Natural killer cell (primary cell): ENCODE results near the gene PPP1R1A. TPM values are rescaled to one million over a fixed set of nuclear protein-coding genes. Genes with fewer than 3 reads are reported as not detected.

Source experiments
- ATAC-seq, 3 donors: fragments of 150-1000 bp in 2 of 3; fragments of 200-7000 bp in 1 of 3; cut with Tn5 transposase; 1 replicate in 1 of 3; 2 replicates in 2 of 3; pipeline ENCODE4 v1.10.0; 2021; ENCODE audit warnings: mild to moderate bottlenecking in 2 of 3, moderate library complexity in 2 of 3
- DNase-seq, 2 donors: peaks; one replicate each; pipeline versions ENCODE4 v3.0.0 to v3.0.0-alpha.2; 2013 to 2021; ENCODE audit warnings: mixed read lengths in 1 of 2
- H3K27ac ChIP-seq: one replicate; pipeline ENCODE4 v1.5.1; 2013; ENCODE audit warnings: mild to moderate bottlenecking, low read length
- H3K27me3 ChIP-seq: one replicate; pipeline ENCODE4 v1.6.1; 2013; ENCODE audit warnings: low read length; ENCODE audit not compliant: control insufficient read depth, insufficient read depth
- H3K36me3 ChIP-seq: one replicate; pipeline ENCODE4 v1.6.1; 2013; ENCODE audit warnings: low read length; ENCODE audit not compliant: control insufficient read depth, insufficient read depth
- H3K4me1 ChIP-seq: one replicate; pipeline ENCODE4 v1.6.1; 2013; ENCODE audit warnings: low read length; ENCODE audit not compliant: control insufficient read depth, insufficient read depth
- H3K4me3 ChIP-seq: one replicate; pipeline ENCODE4 v1.5.1; 2013; ENCODE audit warnings: low read length
- H3K9me3 ChIP-seq: one replicate; pipeline ENCODE4 v1.6.1; 2013; ENCODE audit warnings: low read length; ENCODE audit not compliant: control insufficient read depth, insufficient read depth
- H3K27ac Mint-ChIP-seq, 2 donors: one replicate each; pipeline ENCODE4 v1.8.0; 2022; ENCODE audit warnings: mild to moderate bottlenecking in 2 of 2, mixed read lengths in 2 of 2, moderate library complexity in 1 of 2
- H3K27me3 Mint-ChIP-seq, 2 donors: one replicate each; pipeline ENCODE4 v1.8.0; 2022; ENCODE audit warnings: low read depth in 2 of 2, mixed read lengths in 2 of 2
- H3K36me3 Mint-ChIP-seq: one replicate; pipeline ENCODE4 v1.8.0; 2022; ENCODE audit warnings: mixed read lengths
- H3K4me1 Mint-ChIP-seq, 2 donors: one replicate each; pipeline ENCODE4 v1.8.0; 2022; ENCODE audit warnings: mixed read lengths in 2 of 2
- H3K4me3 Mint-ChIP-seq: one replicate; pipeline ENCODE4 v1.8.0; 2022; ENCODE audit warnings: mild to moderate bottlenecking, moderate library complexity, mixed read lengths
- H3K9me3 Mint-ChIP-seq, 2 donors: one replicate each; pipeline ENCODE4 v1.8.0; 2022; ENCODE audit warnings: mixed read lengths in 2 of 2
- WGBS: methylation state at CpG from one replicate; pipeline ENCODE4 v1.1.7; 2013; ENCODE audit warnings: missing lambda C conversion rate; ENCODE audit not compliant: insufficient coverage; 5-methylcytosine and 5-hydroxymethylcytosine counted together
- intact Hi-C: fragments of 100-400 bp; cut with micrococcal nuclease; formaldehyde crosslinking; loops from one replicate; pipeline ENCODE4 v1.14.2; 2022
- total RNA-seq, 4 donors: library from RNA; stranded (reverse); fragments of 120-200 nt in 1 of 4; gene quantifications; one replicate each; pipeline versions ENCODE4 v1.2.3 to v1.2.4, GENCODE V29; 2013 to 2022
- TF ChIP-seq, protein P1 (sequence below): fragments of 200-600 bp; IDR thresholded peaks from one replicate; pipeline ENCODE4 v1.8.0; 2022; ENCODE audit warnings: antibody characterized with exemption

PPP1R1A gene
- total RNA-seq, 3 donors from 2014 or later (not counting 1 experiment from before 2014, with no cell fraction given) = not detected

DNA sequence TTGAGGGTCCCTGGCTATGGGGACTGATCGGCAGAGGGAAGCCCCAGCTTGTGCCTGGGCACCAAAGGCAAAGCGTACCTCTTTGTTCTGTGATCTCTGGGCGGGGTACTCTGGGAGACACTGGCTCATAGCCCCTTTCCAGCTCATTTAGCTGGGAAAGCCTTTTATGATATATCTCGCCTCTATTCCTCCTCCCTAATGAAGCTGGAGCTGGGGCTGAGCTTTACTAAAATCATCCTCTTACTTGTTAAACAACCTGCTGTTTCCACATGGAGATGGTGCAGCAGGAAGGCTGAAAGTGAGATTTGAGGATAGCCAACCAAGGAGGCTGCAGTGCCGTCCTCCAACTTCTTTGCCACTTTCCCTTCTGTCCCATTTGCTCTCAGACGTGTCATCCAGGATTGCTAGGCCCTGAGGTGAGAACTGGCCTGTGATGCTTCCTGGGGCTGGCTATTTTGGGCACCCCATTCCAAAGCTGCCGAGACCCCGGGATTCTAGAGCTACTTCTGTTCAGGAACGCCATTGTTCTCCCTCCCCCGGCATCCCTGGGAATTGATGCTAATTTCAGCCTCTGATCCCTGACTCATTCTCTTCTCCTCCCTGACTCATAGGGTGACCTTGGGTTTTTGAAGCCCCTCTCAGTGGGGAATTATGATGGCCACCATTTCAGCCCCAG, 23.0 kb downstream of the PPP1R1A start:
- no peaks in the 10 kb centered on the region for H3K27me3 Mint-ChIP-seq
- WGBS = 93% methylated on average over 10 of the region's 10 CpGs
- no peaks in the 10 kb centered on the region for H3K36me3 Mint-ChIP-seq
- no peaks in the 10 kb centered on the region for H3K9me3 ChIP-seq
- ATAC-seq (no peak), DNase-seq (no peak)
- no peak overlapping the region for H3K27ac Mint-ChIP-seq
- no peaks in the 10 kb centered on the region for H3K9me3 Mint-ChIP-seq
- H3K27me3 ChIP-seq = no peaks in the 10 kb centered on the region
- no peak overlapping the region for H3K4me3 ChIP-seq
- H3K4me3 Mint-ChIP-seq = no peak overlapping the region
- H3K36me3 ChIP-seq = no peaks in the 10 kb centered on the region
- H3K27ac ChIP-seq = no peak overlapping the region
- peaks cover 9 to 16% of the 10 kb centered on the region in 2 donors for H3K4me1 Mint-ChIP-seq
- TF ChIP-seq, protein P1, sequence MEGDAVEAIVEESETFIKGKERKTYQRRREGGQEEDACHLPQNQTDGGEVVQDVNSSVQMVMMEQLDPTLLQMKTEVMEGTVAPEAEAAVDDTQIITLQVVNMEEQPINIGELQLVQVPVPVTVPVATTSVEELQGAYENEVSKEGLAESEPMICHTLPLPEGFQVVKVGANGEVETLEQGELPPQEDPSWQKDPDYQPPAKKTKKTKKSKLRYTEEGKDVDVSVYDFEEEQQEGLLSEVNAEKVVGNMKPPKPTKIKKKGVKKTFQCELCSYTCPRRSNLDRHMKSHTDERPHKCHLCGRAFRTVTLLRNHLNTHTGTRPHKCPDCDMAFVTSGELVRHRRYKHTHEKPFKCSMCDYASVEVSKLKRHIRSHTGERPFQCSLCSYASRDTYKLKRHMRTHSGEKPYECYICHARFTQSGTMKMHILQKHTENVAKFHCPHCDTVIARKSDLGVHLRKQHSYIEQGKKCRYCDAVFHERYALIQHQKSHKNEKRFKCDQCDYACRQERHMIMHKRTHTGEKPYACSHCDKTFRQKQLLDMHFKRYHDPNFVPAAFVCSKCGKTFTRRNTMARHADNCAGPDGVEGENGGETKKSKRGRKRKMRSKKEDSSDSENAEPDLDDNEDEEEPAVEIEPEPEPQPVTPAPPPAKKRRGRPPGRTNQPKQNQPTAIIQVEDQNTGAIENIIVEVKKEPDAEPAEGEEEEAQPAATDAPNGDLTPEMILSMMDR = no peak
- peaks cover 10% of the 10 kb centered on the region for H3K4me1 ChIP-seq
- intact Hi-C loops = no loop called here

DNA sequence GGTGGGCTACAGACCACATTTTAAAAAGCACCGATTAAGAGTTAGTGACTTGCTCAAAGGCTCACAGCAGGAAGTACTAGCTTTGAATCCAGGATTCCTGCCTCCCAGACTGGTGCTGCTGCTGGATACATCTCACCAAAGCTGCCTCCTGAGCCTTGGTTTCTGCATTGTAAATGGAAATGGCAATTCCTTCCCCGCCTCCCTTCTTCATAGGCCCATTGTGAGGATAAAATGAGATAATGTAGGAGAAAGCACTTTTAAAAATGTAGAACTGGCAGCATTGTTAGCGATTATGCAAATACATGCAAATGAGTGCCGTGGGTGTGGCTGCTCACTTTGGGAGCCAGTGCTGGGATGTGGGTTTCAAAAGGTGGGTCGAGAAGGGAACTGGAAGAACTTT, 23.7 kb downstream of the PPP1R1A start:
- Histone ChIP-seq H3K36me3 (no peaks in the 10 kb centered on the region), H3K4me1 (peaks cover 15% of the 10 kb centered on the region), H3K27me3 (no peaks in the 10 kb centered on the region), H3K27ac (no peak overlapping the region), H3K4me3 (no peak overlapping the region), H3K9me3 (no peaks in the 10 kb centered on the region)
- Mint-ChIP-seq H3K4me3 (no peak overlapping the region), H3K4me1 (peaks cover 15 to 23% of the 10 kb centered on the region in 2 donors), H3K9me3 (no peaks in the 10 kb centered on the region), H3K27ac (no peak overlapping the region), H3K36me3 (no peaks in the 10 kb centered on the region), H3K27me3 (no peaks in the 10 kb centered on the region)
- TF ChIP-seq, protein P1 = no peak
- no peak for DNase-seq
- no peak for ATAC-seq
- intact Hi-C loops = no loop called here
- WGBS = 86% methylated on average over 5 of the region's 5 CpGs

DNA sequence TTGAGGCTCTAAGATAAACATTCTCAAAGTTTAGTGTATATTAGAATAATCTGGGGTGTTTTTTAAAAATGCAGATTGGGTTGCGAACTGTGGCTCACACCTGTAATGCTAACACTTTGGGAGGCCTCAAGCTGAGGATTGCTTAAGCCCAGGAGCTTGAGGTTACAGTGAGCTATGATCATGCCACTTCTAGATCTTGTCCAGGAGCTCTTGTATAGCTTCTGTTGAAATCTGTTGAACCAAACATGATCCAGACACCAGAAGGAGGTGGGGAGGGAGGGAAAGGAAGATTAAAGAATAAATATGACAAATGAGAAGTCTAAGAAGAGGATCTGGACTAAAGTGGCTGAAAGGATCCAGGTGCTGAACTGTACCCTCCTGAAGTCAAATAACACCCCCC, 24.7 kb downstream of the PPP1R1A start:
- Mint-ChIP-seq H3K36me3 (no peaks in the 10 kb centered on the region), H3K27ac (no peak overlapping the region), H3K4me1 (peaks cover 15 to 29% of the 10 kb centered on the region in 2 donors), H3K4me3 (no peak overlapping the region), H3K9me3 (no peaks in the 10 kb centered on the region), H3K27me3 (no peaks in the 10 kb centered on the region)
- 96% methylated on average over 1 of the region's 1 CpG for WGBS
- no peaks in the 10 kb centered on the region for H3K27me3 ChIP-seq
- ATAC-seq (no peak), DNase-seq (no peak)
- H3K4me1 ChIP-seq = peaks cover 17% of the 10 kb centered on the region
- no peak overlapping the region for H3K4me3 ChIP-seq
- H3K27ac ChIP-seq = no peak overlapping the region
- TF ChIP-seq, protein P1 = no peak
- intact Hi-C loops = no loop called here
- H3K9me3 ChIP-seq = no peaks in the 10 kb centered on the region
- no peaks in the 10 kb centered on the region for H3K36me3 ChIP-seq
